Embryonic facial prominence (tissue), 1 donor: ENCODE measurements around the gene CLASP1.
"Not testable (repeated sequence)": the region's sequence is repeated elsewhere in the genome, so short reads cannot be mapped to it uniquely, and the experiment has no call there.

Experiments used
- DNase-seq: peaks from one replicate; pipeline ENCODE4 v3.0.0-alpha.2; 2016; ENCODE audit errors: extremely low spot score

The CLASP1 gene

DNA sequence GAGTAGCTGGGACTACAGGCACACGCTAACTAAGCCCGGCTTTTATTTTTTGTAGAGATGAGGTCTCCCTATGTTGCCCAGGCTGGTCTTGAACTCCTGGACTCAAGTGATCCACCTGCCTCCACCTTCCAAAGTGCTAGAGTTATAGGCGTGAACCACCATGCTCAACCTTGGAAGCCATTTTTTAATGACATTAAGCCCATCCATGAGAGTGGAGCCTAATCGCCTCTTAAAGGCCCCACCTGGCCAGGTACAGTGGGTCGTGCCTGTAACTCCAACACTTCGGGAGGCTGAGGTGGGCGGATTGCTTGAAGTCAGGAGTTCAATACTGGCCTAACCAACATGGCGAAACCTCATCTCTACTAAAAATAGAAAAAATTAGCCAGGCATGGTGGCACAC, 322.6 kb downstream of the CLASP1 start:
- no peak for DNase-seq

DNA sequence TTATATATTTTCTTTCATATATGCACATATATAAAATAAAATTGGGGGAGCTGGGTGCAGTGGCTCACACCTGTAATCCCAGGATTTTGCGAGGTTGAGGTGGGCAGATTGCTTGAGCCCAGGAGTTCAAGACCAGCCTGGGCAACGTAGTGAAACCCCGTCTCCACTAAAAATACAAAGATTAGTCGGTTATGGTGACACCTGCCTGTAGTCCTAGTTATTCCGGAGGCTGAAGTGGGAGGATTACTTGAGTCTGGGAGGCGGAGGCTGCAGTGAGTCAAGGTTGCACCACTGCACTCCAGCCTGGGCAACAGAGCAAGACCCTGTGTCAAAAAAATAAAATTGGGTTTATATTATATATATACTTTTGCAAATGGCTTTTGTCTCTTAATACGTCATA, 324.7 kb downstream of the CLASP1 start:
- no peak for DNase-seq

- no peak for DNase-seq
Measured at GRCh38 chr2:121321476-121321875, 327.8 kb downstream of the CLASP1 start.

- DNase-seq = no peak
Measured at GRCh38 chr2:121319941-121320340, 329.3 kb downstream of the CLASP1 start.

DNA sequence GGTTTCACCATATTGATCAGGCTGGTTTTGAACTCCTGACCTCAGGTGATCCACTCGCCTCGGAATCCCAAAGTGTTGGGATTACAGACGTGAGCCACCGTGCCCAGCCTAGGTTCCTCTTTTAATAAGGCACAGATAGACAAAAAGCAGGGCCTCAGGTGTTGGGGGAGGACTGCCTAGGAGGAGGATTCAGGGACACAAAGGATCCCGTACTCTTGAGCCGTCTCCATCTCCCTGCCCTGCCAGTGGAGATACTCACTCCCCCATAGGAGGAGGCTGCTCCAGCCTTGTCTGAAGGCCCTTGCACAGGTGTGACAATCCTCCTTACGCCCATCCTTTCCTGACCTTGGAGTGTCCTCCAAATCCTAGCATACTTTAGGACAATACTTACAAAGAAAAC, 332.3 kb downstream of the CLASP1 start:
- DNase-seq = no peak

DNA sequence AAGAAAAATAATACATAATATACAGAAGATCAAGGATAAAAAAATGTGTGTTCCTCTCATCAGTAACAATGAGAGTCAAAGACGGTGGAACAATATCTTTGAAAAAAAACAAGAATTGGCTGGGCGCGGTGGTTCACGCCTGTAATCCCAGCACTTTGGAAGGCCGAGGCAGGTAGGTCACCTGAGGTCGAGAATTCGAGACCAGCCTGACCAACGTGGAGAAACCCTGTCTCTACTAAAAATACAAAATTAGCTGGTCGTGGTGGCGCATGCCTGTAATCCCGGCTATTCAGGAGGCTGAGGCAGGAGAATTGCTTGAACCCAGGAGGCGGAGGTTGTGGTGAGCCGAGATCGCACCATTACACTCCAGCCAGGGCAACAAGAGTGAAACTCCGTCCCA, 335.6 kb downstream of the CLASP1 start:
- DNase-seq = not testable (repeated sequence)

- no peak for DNase-seq
Measured at GRCh38 chr2:121309801-121310200, 339.5 kb downstream of the CLASP1 start.

- DNase-seq = no peak
Measured at GRCh38 chr2:121309323-121309722, 339.9 kb downstream of the CLASP1 start.

DNA sequence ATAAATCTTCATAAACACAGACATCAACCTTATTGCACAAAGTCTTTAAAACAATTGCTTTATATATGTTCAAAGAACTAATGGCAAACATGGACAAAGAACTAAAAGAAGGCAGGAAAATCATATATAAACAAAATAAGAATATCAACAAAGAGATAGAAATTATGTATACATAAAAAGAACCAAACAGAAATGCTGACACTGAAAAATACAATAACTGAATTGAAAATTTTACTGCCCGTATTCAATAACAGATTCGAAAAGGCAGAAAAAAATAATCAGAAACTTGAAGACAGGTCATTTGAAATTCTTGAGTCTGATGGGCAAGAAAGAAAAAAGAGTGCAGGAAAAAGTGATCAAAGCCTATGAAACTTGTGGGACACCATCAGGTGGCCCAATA, 342.2 kb downstream of the CLASP1 start:
- DNase-seq = no peak

DNA sequence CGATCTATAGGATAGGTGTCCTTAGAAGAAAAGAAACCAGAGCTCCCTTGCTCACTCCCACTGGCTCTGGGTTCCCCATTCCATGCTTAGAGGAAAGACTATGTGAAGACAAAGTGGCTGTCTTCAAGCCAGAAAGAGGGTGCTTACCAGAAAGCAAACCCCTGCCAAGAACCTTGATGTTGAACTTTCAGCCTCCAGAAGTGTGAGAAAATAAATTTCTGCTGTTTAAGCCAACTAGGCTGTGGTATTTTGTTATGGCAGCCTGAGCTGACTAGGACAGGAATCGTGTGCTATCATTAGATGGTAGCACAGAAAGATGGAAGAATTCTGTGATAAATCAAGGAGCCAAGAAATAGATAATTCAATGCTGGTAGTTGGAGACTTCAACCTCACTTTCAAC, 344.3 kb downstream of the CLASP1 start:
- no peak for DNase-seq

GRCh38 chr2:121303531-121304263, 345.6 kb downstream of the CLASP1 start:
- no peak for DNase-seq

- not testable (repeated sequence) for DNase-seq
Measured at GRCh38 chr2:121301190-121301589, 348.1 kb downstream of the CLASP1 start.

DNA sequence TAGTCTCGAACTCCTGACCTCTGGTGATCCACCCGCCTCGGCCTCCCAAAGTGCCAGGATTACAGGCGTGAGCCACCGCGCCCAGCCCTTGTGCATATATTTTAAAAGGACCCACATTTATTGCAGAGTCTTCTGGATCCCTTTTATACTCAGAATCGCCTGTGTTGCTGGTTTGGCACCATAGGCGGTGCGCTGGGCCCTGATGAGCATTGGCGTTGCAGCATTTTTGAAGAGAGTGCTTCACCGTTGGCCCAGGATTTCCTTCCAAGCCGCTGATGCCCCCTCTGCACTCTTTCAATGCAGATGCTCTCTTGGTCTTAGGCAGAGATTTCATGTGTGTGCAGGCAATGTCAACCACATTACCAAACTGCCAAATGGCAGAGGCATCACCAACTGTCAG, 350.8 kb downstream of the CLASP1 start:
- DNase-seq = no peak

DNA sequence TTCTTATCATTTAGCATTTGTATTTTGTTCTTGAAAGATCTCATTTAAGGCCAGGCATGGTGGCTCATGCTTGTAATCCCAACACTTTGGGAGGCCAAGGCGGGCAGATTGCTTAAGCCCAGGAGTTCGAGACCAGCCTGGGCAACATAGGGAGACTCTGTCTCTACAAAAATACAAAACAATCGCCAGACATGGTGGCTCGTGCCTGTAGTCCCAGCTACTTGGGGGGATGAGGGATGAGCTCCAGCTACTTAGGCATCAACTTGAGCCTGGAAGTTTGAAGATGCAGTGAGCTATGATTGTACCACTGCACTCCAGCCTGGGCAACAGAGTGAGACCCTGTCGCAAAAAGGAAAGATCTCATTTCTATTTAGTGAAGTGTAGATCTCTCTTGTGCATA, 351.4 kb downstream of the CLASP1 start:
- DNase-seq = not testable (repeated sequence)

- no peak for DNase-seq
Measured at GRCh38 chr2:121297217-121297830, 351.9 kb downstream of the CLASP1 start.

- DNase-seq = no peak
Measured at GRCh38 chr2:121295911-121296650, 353.2 kb downstream of the CLASP1 start.

DNA sequence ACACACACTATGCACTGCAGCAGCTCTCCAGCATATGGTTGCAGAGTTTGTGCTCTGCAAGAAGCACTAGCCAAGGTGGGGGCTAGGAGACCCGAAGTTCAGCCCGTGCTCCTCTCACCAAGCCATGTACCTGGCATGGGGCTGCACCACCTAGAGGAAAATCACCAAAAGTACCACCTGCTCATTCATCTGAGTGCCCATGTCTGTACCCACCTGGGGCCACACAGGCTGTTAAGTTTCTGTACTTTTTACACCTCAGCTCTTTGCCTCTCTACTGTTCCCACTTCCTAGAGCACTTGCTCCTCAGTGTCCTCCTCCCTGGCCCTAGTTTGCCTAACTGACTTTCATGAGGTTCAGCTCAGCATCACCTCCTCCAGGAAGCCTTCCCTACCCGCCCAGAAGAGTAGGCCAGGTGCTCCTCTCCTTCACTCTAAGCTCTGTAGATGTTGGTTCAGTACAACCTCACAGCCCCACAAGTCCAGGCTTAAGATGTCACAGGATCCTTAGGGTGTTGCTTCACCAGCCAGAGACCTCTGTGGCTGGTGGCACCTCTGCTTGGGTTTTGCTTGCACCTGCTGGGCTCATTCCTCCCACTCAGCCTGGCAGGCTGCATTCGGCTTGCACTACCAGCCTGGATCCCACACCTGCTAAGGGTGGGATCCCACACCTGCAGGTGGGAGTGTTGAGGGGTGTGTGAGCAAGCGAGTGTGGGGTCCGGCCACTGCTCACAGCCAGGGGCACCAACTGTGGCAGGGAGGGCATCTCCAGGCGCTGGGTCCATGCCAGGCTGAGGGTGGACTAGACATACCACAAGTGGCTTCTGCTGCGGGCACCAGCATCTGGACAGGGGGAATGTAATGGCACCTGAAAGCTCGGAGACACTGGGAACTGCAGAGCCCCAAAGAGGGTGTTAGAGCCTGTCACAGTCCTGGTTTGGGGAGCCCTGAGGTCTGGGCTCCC, 354.1 kb downstream of the CLASP1 start:
- no peak for DNase-seq

- DNase-seq = no peak
Measured at GRCh38 chr2:121293450-121294325, 355.6 kb downstream of the CLASP1 start.

- DNase-seq = no peak
Measured at GRCh38 chr2:121291251-121291580, 358.0 kb downstream of the CLASP1 start.

DNA sequence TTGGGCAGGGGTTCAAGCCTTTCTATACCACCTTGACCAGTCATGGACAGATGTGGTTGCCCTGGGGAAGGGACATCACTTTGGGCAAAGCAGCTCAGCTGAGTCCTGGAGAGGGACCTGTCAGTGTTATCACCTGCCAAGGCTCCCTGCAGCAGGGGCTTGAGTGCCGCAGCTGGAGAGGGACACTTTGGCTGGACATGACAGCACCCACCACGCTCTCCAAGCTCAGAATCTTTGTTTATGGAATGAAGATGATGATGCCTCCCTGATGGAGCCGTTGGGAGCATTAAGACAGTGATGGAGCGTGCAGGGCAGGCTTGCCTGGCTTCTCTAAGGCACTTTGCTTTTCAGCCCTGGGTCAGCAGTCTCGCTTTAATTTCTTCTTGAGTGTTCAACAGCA, 360.0 kb downstream of the CLASP1 start:
- no peak for DNase-seq
